Measurements from ENCODE around the gene MYT1.
A peak's percentile ranks its signal among the peaks of the same experiment; 100 is the strongest.
"Not testable (repeated sequence)": the region's sequence is repeated elsewhere in the genome, so short reads cannot be mapped to it uniquely, and the experiment has no call there.

GRCh38 chr20:64285579-64286446, 121.6 kb downstream of the MYT1 start:
- TF ChIP-seq CTCF (IDR thresholded peaks at IDR 0.05), result peak; percentile 32 to 80
- not testable (repeated sequence) for TF ChIP-seq POLR2AphosphoS5 (IDR thresholded peaks at IDR 0.05)
